PC-3 (cell line): ENCODE results near the gene LACRT. TPM values are rescaled to one million over a fixed set of nuclear protein-coding genes. Genes with fewer than 3 reads are reported as not detected.

Experiments
- ATAC-seq: fragments of 200-7000 bp; cut with Tn5 transposase; 2 replicates; pipeline ENCODE4 v1.9.1; 2020; ENCODE audit warnings: mild to moderate bottlenecking, moderate library complexity
- BruUV-seq: library from RNA; stranded (reverse); fragments of 400-500 nt; replicated peaks from 2 replicates; lab custom pipeline; 2021; lab: Mats Ljungman, UMichigan
- CTCF ChIA-PET: fragments of 300-600 bp; sonication (Branson Sonifier 250); formaldehyde crosslinking; loops from one replicate; lab custom pipeline; 2022; ENCODE audit warnings: antibody characterized with exemption; lab: Charles Lee
- POLR2A ChIA-PET: fragments of 300-600 bp; sonication (Branson Sonifier 250); formaldehyde crosslinking; loops from one replicate; lab custom pipeline; 2022; ENCODE audit warnings: antibody characterized with exemption; ENCODE audit not compliant: unreplicated experiment; lab: Charles Lee
- DNase-seq: peaks from one replicate; pipeline ENCODE4 v3.0.0-alpha.2; 2015
- H2AFZ ChIP-seq: fragments of 300-600 bp; sonication (generic); 2 replicates; pipeline ENCODE4 v1.6.0; 2016; ENCODE audit warnings: antibody characterized with exemption, low read length
- H3F3A ChIP-seq: fragments of 300-600 bp; sonication (generic); one replicate; pipeline ENCODE4 v1.6.0; 2017; ENCODE audit warnings: antibody characterized with exemption, low read length, control low read depth, mild to moderate bottlenecking; ENCODE audit not compliant: unreplicated experiment
- H3K27ac ChIP-seq: fragments of 300-600 bp; sonication (generic); 2 replicates; pipeline ENCODE4 v1.5.1; 2016; ENCODE audit warnings: mild to moderate bottlenecking, low read length
- H3K27me3 ChIP-seq: fragments of 300-600 bp; sonication (generic); 2 replicates; pipeline ENCODE4 v1.6.1; 2016; ENCODE audit warnings: low read length, mixed read lengths
- H3K36me3 ChIP-seq: fragments of 300-600 bp; sonication (generic); 2 replicates; pipeline ENCODE4 v1.6.1; 2016; ENCODE audit warnings: low read depth, mixed run types, low read length, mixed read lengths
- H3K4me1 ChIP-seq: fragments of 300-600 bp; sonication (generic); 2 replicates; pipeline ENCODE4 v1.5.1; 2016; ENCODE audit warnings: low read length; ENCODE audit not compliant: insufficient read depth
- H3K4me2 ChIP-seq: fragments of 300-600 bp; sonication (generic); 2 replicates; pipeline ENCODE4 v1.6.0; 2016; ENCODE audit warnings: low read length
- H3K4me3 ChIP-seq: fragments of 300-600 bp; sonication (generic); 2 replicates; pipeline ENCODE4 v1.5.1; 2016; ENCODE audit warnings: mild to moderate bottlenecking, low read length, mixed read lengths
- H3K79me2 ChIP-seq: fragments of 300-600 bp; sonication (generic); 2 replicates; pipeline ENCODE4 v1.6.1; 2017; ENCODE audit warnings: low read length, mixed read lengths
- H3K9ac ChIP-seq: fragments of 300-600 bp; sonication (generic); 2 replicates; pipeline ENCODE4 v1.6.0; 2016; ENCODE audit warnings: mild to moderate bottlenecking, low read length
- H3K9me2 ChIP-seq: fragments of 300-600 bp; sonication (generic); replicated peaks from 2 replicates; pipeline ENCODE4 v1.6.1; 2016; ENCODE audit warnings: mixed run types, low read length, mixed read lengths
- H3K9me3 ChIP-seq: fragments of 300-600 bp; sonication (generic); 2 replicates; pipeline ENCODE4 v1.6.1; 2016; ENCODE audit warnings: low read length, mixed read lengths
- H4K20me1 ChIP-seq: fragments of 300-600 bp; sonication (generic); 2 replicates; pipeline ENCODE4 v1.6.1; 2016; ENCODE audit warnings: low read length, mixed read lengths
- CTCF ChIP-seq: fragments of 300-600 bp; sonication (generic); conservative IDR thresholded peaks from 2 replicates; pipeline ENCODE4 v1.5.1; 2017; ENCODE audit warnings: antibody characterized with exemption, low read depth, mild to moderate bottlenecking, low read length
- EZH2 ChIP-seq: fragments of 300-600 bp; sonication (generic); IDR thresholded peaks from one replicate; pipeline ENCODE4 v1.6.1; 2017; ENCODE audit warnings: antibody characterized with exemption, mild to moderate bottlenecking, low read length; ENCODE audit not compliant: unreplicated experiment
- EZH2phosphoT487 ChIP-seq: fragments of 300-600 bp; sonication (generic); IDR thresholded peaks from 2 replicates; pipeline ENCODE4 v1.6.1; 2018; ENCODE audit warnings: mild to moderate bottlenecking, antibody characterized with exemption, low read length, borderline replicate concordance
- intact Hi-C: fragments of 100-400 bp; cut with micrococcal nuclease; formaldehyde crosslinking; loops from 2 replicates; pipeline ENCODE4 v1.9.0; 2023
- total RNA-seq: library from RNA; depleted of rRNA; stranded (reverse); fragments of >200 nt; gene quantifications from 2 replicates; pipeline ENCODE4 v1.2.3, GENCODE V29; 2014

Gene LACRT
- total RNA-seq, 1 experiment from 2014 or later, result not detected

GRCh38 chr12:54586620-54587019, 48.1 kb downstream of the LACRT start:
- Histone ChIP-seq H3K9ac (no peak overlapping the region), H3K27me3 (peaks cover 73% of the 10 kb centered on the region), H2AFZ (no peak overlapping the region), H3K27ac (no peak overlapping the region), H3K4me3 (no peak overlapping the region), H3K9me2 (no peaks in the 10 kb centered on the region), H4K20me1 (no peaks in the 10 kb centered on the region), H3K4me1 (no peaks in the 10 kb centered on the region), H3K36me3 (no peaks in the 10 kb centered on the region), H3K9me3 (no peaks in the 10 kb centered on the region), H3F3A (no peaks in the 10 kb centered on the region), H3K79me2 (no peaks in the 10 kb centered on the region), H3K4me2 (no peak overlapping the region)
- BruUV-seq, result no TSS peak
- DNase-seq, result no peak
- CTCF ChIA-PET, result no interaction called here
- TF ChIP-seq EZH2phosphoT487 (no peak), EZH2 (no peak), CTCF (no peak)
- intact Hi-C loops, result no loop called here
- POLR2A ChIA-PET, result no interaction called here
- ATAC-seq, result no peak

GRCh38 chr12:54585243-54585642, 49.5 kb downstream of the LACRT start:
- H3K36me3 ChIP-seq, result no peaks in the 10 kb centered on the region
- DNase-seq (no peak), ATAC-seq (no peak)
- no peaks in the 10 kb centered on the region for H3K79me2 ChIP-seq
- intact Hi-C loops, result no loop called here
- no peak overlapping the region for H2AFZ ChIP-seq
- H3K4me1 ChIP-seq, result no peaks in the 10 kb centered on the region
- ChIA-PET POLR2A (no interaction called here), CTCF (no interaction called here)
- H3K9me3 ChIP-seq, result no peaks in the 10 kb centered on the region
- H3K9ac ChIP-seq, result no peak overlapping the region
- H3K9me2 ChIP-seq, result no peaks in the 10 kb centered on the region
- TF ChIP-seq CTCF (no peak), EZH2 (no peak), EZH2phosphoT487 (no peak)
- no TSS peak for BruUV-seq
- H3K4me2 ChIP-seq, result no peak overlapping the region
- peaks cover 60% of the 10 kb centered on the region for H3K27me3 ChIP-seq
- H3F3A ChIP-seq, result no peaks in the 10 kb centered on the region
- H3K27ac ChIP-seq, result no peak overlapping the region
- H4K20me1 ChIP-seq, result no peaks in the 10 kb centered on the region
- no peak overlapping the region for H3K4me3 ChIP-seq

- Histone ChIP-seq H3K9ac (no peak overlapping the region), H3K4me2 (no peak overlapping the region), H3K4me3 (no peak overlapping the region), H2AFZ (no peak overlapping the region), H3K9me2 (no peaks in the 10 kb centered on the region), H3K9me3 (no peaks in the 10 kb centered on the region), H3K4me1 (no peaks in the 10 kb centered on the region), H4K20me1 (no peaks in the 10 kb centered on the region), H3K27ac (no peak overlapping the region), H3K79me2 (no peaks in the 10 kb centered on the region), H3F3A (no peaks in the 10 kb centered on the region), H3K36me3 (no peaks in the 10 kb centered on the region), H3K27me3 (peaks cover 49% of the 10 kb centered on the region)
- ATAC-seq (no peak), DNase-seq (no peak)
- intact Hi-C loops, result no loop called here
- TF ChIP-seq EZH2 (no peak), EZH2phosphoT487 (no peak), CTCF (no peak)
- no TSS peak for BruUV-seq
- POLR2A ChIA-PET, result no interaction called here
- CTCF ChIA-PET, result no interaction called here
Measured at GRCh38 chr12:54584128-54584527, 50.6 kb downstream of the LACRT start.
